Measurements from ENCODE around the gene LCE3B. TPM values are rescaled to one million over a fixed set of nuclear protein-coding genes. Genes with fewer than 3 reads are reported as not detected.

Gene LCE3B
- total RNA-seq (2021) (not detected in 2 replicates), Bru-seq, nascent RNA (not detected), BruChase-seq, experiment 1, labeled RNA remaining after a 2-hour chase (not detected), BruChase-seq, experiment 2, labeled RNA remaining after a 6-hour chase (not detected)
- long read RNA-seq = 0 reads

- H3K27ac ChIP-seq (ENCODE audit: low read depth, low read length, poor library complexity, severe bottlenecking) = no peak within 1 kb of the TSS
- BruUV-seq (replicated peaks) = no TSS peak
- no peak within 1 kb of the TSS for H3K4me3 ChIP-seq (ENCODE audit: low read depth, low read length, poor library complexity, severe bottlenecking)
- intact Hi-C loops (cut with micrococcal nuclease; ENCODE audit: unreplicated experiment) = no loop called here
- ChIA-PET CTCF (no interaction called here), POLR2A (ENCODE audit: low non-redundant PET) (no interaction called here)
- DNase-seq (ENCODE audit: low spot score) = no peak
- no peak for TF ChIP-seq CTCF (conservative IDR thresholded peaks at IDR 0.05; ENCODE audit: low read depth, low read length)
- TF ChIP-seq EZH2 (IDR thresholded peaks at IDR 0.05; ENCODE audit: borderline replicate concordance, low read depth, low read length, poor library complexity, severe bottlenecking) = no peak
- peaks cover 2% of the 10 kb centered on the region for H3K9me3 ChIP-seq (ENCODE audit: low read depth, low read length, poor library complexity, severe bottlenecking)
- no peaks in the 10 kb centered on the region for H3K36me3 ChIP-seq (ENCODE audit: insufficient read depth, low read length, poor library complexity, severe bottlenecking)
- no peaks in the 10 kb centered on the region for H3K27me3 ChIP-seq (replicated peaks; ENCODE audit: insufficient read depth, low read depth, low read length, poor library complexity)
- no peaks in the 10 kb centered on the region for H3K4me1 ChIP-seq (ENCODE audit: insufficient read depth, low read length, poor library complexity, severe bottlenecking)
These were observed at the start of gene LCE3B for GRCh38 chr1:152613511-152613910. Gene LCE3B, plus strand, starts transcription at chr1:152613811. Its CDS starts 0 bp downstream, at chr1:152613811.

GRCh38 chr1:152565115-152565514 is 48.5 kb upstream of the LCE3B start:
- Histone ChIP-seq H3K9me3 (ENCODE audit: low read depth, low read length, poor library complexity, severe bottlenecking) (peaks cover 4% of the 10 kb centered on the region), H3K36me3 (ENCODE audit: insufficient read depth, low read length, poor library complexity, severe bottlenecking) (no peaks in the 10 kb centered on the region), H3K27ac (ENCODE audit: low read depth, low read length, poor library complexity, severe bottlenecking) (no peak overlapping the region), H3K27me3 (replicated peaks; ENCODE audit: insufficient read depth, low read depth, low read length, poor library complexity) (no peaks in the 10 kb centered on the region), H3K4me3 (ENCODE audit: low read depth, low read length, poor library complexity, severe bottlenecking) (no peak overlapping the region), H3K4me1 (ENCODE audit: insufficient read depth, low read length, poor library complexity, severe bottlenecking) (no peaks in the 10 kb centered on the region)
- no peak for DNase-seq (ENCODE audit: low spot score)
- POLR2A ChIA-PET (ENCODE audit: low non-redundant PET) = no interaction called here
- TF ChIP-seq CTCF (conservative IDR thresholded peaks at IDR 0.05; ENCODE audit: low read depth, low read length) (no peak), EZH2 (IDR thresholded peaks at IDR 0.05; ENCODE audit: borderline replicate concordance, low read depth, low read length, poor library complexity, severe bottlenecking) (no peak)
- intact Hi-C loops (cut with micrococcal nuclease; ENCODE audit: unreplicated experiment) = no loop called here
- CTCF ChIA-PET = no interaction called here
- no TSS peak for BruUV-seq (replicated peaks)

- intact Hi-C loops (cut with micrococcal nuclease; ENCODE audit: unreplicated experiment) = no loop called here
- Histone ChIP-seq H3K4me3 (ENCODE audit: low read depth, low read length, poor library complexity, severe bottlenecking) (no peak overlapping the region), H3K27me3 (replicated peaks; ENCODE audit: insufficient read depth, low read depth, low read length, poor library complexity) (no peaks in the 10 kb centered on the region), H3K4me1 (ENCODE audit: insufficient read depth, low read length, poor library complexity, severe bottlenecking) (no peaks in the 10 kb centered on the region), H3K9me3 (ENCODE audit: low read depth, low read length, poor library complexity, severe bottlenecking) (peaks cover 4% of the 10 kb centered on the region), H3K36me3 (ENCODE audit: insufficient read depth, low read length, poor library complexity, severe bottlenecking) (no peaks in the 10 kb centered on the region), H3K27ac (ENCODE audit: low read depth, low read length, poor library complexity, severe bottlenecking) (no peak overlapping the region)
- DNase-seq (ENCODE audit: low spot score) = no peak
- POLR2A ChIA-PET (ENCODE audit: low non-redundant PET) = no interaction called here
- no TSS peak for BruUV-seq (replicated peaks)
- TF ChIP-seq EZH2 (IDR thresholded peaks at IDR 0.05; ENCODE audit: borderline replicate concordance, low read depth, low read length, poor library complexity, severe bottlenecking) = no peak
- TF ChIP-seq CTCF (conservative IDR thresholded peaks at IDR 0.05; ENCODE audit: low read depth, low read length) = no peak
- CTCF ChIA-PET = no interaction called here
These were observed 47.9 kb upstream of the LCE3B start for GRCh38 chr1:152565535-152566215.

Data from A673 (cell line).